GM19240 (cell line): ENCODE measurements around the gene ZC3H18.

Experiments
- DNase-seq: peaks from one replicate; pipeline ENCODE4 v3.0.0; 2011; ENCODE audit warnings: low spot score; ENCODE audit not compliant: insufficient read length

The ZC3H18 gene

DNA sequence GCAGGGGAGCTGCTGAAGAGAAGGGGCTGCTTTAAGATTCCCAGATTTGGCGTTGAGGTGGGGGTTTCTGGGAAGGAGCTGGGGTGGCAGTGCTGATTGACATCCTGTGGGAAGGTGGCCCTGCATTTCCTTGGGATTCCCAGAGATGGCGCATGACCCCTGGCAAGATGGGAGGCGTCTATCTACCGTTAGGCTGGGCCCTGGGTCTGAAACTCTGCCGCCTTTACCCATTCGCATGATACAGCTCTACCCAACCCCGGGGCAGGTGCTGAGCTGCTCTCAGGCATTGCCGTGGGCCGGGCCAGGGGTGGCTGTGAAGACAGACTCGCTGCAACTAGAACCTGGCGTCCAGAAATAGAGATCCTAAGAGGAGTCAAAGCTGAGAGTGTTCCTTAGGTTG, 102.6 kb downstream of the ZC3H18 start:
- DNase-seq, result no peak

DNA sequence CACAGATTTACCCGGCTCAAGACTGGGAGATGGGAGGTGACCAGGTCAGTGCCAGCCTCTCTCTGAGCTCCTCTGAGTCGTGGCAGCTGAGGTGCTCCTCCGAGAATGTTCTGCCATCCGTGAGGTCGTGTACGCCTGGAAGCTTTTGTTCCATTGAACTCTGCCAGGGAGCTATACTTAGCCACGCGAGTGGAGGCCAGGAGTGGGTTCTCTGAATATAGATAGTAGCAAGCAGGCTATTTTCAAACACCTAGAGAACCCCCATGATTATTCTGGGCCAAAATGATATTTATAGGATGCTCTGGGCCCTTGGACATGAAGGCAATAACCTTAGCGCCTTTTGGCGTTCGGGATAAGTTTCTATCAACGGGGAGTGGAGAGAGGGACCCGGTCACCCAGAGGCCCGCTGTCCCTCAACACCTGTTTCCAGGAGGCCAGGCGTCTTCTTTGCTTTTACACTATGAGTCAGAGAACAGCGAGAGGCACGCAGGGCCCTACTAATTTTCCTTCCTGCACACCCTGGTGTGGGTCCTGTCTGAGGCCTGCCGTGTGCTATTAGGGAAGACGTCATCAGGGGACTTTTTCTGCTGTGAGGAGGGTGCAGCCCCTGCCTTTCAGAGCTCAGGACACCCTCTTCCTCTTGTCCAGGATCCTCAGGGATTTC, 103.6 kb downstream of the ZC3H18 start:
- no peak for DNase-seq

DNA sequence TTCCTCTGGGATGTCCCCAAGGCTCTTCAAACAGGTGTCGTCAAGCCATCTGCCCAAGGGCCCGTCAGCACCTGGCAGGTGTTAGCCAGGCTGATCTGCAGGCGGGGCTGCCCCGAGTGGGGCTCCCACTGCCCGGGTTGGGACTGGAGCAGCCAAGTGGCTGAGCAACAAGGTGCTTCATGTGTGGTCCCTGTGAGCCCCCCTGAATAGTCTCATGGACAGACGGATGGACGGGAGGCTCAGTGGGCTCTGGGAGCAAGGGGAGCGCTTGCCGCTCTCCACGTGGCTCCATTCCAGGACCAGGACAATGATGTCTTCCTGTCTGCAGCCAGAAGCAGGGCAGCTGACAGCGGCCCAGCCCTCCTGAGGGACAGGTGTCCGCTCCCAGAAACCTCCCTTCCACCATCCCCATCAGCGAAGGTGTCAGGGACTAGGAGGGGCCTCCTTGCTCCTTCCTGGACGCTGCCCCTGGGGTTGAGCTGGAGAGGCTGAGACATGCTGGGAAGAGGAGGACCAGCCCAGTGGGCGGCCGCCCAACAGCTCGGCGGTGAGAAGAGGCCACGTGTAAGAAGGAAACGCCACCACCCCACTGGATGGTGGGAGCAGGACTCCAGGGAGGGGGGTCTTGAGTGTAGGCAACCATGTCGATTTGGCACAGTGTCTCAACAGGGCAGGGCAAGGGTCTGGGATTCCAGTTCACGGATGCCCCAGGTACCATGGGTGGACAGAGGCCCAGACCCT, 106.5 kb downstream of the ZC3H18 start:
- DNase-seq, result no peak

DNA sequence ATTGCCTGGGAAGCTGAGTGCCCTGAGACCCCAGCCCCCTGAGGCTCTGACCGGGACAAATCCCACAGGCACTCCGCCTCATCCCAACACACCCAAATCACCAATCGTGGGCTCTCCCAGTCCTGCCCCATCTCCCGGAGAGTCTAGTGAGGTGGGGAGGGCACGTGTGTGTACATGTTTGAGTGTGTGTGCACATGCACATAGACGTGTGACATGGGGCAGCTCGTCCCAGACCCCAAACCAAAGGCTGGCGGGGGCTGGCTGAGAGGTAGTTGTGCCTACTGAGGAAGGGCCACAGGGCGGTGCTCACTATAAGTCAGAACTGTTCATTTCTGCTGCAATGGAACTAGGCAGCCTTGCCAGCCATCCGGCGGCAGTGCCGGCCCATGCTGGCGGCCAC, 107.5 kb downstream of the ZC3H18 start:
- no peak for DNase-seq

DNA sequence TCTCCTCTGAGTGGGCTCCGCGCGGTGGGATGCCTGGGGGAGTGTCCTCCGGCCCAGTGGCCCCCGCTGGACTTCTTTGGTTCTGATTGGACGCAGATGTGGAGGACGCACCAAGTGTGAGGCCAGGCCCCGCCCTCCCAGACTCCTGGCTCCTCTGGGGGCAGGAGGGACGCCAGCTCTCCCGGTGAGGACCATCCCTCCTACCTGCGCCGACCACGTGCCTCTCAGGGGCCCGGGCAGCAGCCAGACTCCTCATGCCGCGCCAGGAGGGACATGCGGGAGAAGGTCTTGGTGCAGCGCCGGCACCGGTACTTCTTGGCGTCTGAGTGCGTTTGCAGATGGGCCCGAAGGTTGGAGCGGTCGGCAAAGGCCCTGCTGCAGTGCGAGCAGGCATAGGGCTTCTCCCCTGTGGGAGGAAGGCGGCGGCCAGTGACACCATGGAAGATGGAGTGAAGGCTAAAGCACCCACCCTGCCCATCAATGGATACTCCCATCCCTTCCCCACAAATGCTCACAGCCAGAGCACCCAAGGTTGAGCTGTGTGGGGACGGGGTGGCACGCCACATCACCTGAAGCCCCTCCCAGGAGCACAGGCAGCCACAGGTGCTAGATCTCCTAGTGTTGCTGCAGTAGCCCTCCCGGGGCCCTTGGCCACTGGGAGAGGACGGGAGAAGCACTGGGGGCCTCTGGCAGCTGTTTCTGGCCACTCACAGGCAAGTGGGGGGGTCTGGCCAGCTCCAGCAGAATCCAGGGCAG, 108.2 kb downstream of the ZC3H18 start:
- DNase-seq, result no peak

DNA sequence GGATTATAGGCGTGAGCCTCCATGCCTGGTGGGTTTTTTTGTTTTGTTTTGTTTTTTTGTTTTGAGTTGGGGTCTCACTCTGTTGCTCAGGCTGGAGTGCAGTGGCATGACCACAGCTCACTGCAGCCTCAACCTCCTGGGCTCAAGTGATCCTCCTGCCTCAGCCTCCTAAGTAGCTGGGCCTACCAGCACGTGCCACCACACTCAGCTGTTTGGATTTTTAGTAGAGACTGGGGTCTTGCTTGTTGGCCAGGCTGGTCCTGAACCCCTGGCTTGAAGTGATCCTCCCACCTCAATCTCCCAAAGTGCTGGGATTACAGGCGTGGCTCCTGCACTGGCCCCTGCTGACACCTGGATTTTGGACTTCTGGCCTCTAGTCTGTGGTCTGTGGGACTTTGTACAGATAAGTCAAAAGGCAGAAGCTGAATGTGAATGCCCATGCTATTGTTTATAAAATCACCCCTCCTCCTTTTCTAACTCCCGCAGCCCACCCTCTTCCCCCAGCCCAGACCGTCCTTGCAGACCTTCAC, 110.4 kb downstream of the ZC3H18 start:
- no peak for DNase-seq

DNA sequence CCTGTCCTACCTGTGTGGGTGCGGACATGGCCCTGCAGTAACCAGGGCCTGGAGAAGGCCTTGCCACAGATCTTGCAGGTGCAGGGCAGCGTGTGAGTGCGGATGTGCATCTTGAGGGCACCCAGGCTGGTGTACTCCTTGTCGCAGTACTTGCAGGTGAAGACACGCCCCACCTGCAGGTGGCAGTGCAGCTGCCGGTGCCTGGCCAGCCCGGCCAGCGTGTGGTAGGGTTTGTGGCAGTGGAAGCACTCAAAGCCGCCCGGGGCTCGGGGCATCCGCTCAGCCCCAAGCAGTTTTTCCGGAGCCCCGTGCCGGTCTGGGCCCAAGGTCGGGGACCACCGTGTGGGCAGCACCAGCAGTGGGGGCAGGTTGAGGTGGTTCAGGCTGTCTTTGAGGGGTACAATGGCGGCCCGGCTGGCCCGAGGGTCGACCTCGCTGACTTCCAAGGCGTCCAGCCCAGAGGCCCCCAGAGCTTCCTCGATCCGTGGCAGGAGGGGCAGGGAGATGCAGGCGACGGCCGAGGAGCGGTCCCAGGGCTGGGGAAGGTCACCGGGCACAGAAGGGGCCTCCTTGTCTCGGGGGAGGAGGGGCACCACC, 111.0 kb downstream of the ZC3H18 start:
- DNase-seq, result no peak
